Kidney tubule cell (primary cell): Measurements from ENCODE around the gene FOXN3.
A peak's percentile ranks its signal among the peaks of the same experiment; 100 is the strongest.

Experiments used
- DNase-seq: peaks from one replicate; pipeline ENCODE4 v3.0.0-alpha.2; 2018; ENCODE audit warnings: low spot score

The FOXN3 gene

GRCh38 chr14:89226801-89227495, 190.1 kb downstream of the FOXN3 start:
- no peak for DNase-seq

GRCh38 chr14:89225607-89226006, 191.4 kb downstream of the FOXN3 start:
- DNase-seq, result no peak

- peak; percentile 39 for DNase-seq
These were observed 195.8 kb downstream of the FOXN3 start for GRCh38 chr14:89221109-89221810.

- DNase-seq, result no peak
These were observed 198.0 kb downstream of the FOXN3 start for GRCh38 chr14:89219051-89219450.

GRCh38 chr14:89217891-89218290, 199.1 kb downstream of the FOXN3 start:
- DNase-seq, result no peak

GRCh38 chr14:89215531-89215930, 201.5 kb downstream of the FOXN3 start:
- DNase-seq, result no peak

- DNase-seq, result no peak
These were observed 201.9 kb downstream of the FOXN3 start for GRCh38 chr14:89215114-89215513.

GRCh38 chr14:89214221-89214965, 202.6 kb downstream of the FOXN3 start:
- DNase-seq, result peak; percentile 63

GRCh38 chr14:89212386-89213235, 204.4 kb downstream of the FOXN3 start:
- no peak for DNase-seq

- DNase-seq, result no peak
These were observed 207.5 kb downstream of the FOXN3 start for GRCh38 chr14:89209558-89209957.

GRCh38 chr14:89207925-89208328, 209.1 kb downstream of the FOXN3 start:
- DNase-seq, result no peak

GRCh38 chr14:89206389-89207031, 210.5 kb downstream of the FOXN3 start:
- no peak for DNase-seq

- DNase-seq, result no peak
These were observed 211.8 kb downstream of the FOXN3 start for GRCh38 chr14:89205137-89205740.

- DNase-seq, result no peak
These were observed 214.4 kb downstream of the FOXN3 start for GRCh38 chr14:89202413-89203190.

GRCh38 chr14:89201645-89202044, 215.4 kb downstream of the FOXN3 start:
- DNase-seq, result no peak

GRCh38 chr14:89199357-89199756, 217.7 kb downstream of the FOXN3 start:
- peak; percentile 12 for DNase-seq

- no peak for DNase-seq
These were observed 218.3 kb downstream of the FOXN3 start for GRCh38 chr14:89198544-89199329.

- no peak for DNase-seq
These were observed 219.4 kb downstream of the FOXN3 start for GRCh38 chr14:89197623-89198022.

- DNase-seq, result no peak
These were observed 220.5 kb downstream of the FOXN3 start for GRCh38 chr14:89196545-89196944.
